HG02943 (cell line): ENCODE measurements around the gene ZMIZ1.
"Not testable (repeated sequence)": the region's sequence is repeated elsewhere in the genome, so short reads cannot be mapped to it uniquely, and the experiment has no call there.

Experiments used
- ATAC-seq: cut with Tn5 transposase; IDR thresholded peaks from one replicate; pipeline ENCODE4 v1.9.1; 2021; ENCODE audit warnings: mild to moderate bottlenecking, low read depth, moderate library complexity; ENCODE audit not compliant: unreplicated experiment

The ZMIZ1 gene

DNA sequence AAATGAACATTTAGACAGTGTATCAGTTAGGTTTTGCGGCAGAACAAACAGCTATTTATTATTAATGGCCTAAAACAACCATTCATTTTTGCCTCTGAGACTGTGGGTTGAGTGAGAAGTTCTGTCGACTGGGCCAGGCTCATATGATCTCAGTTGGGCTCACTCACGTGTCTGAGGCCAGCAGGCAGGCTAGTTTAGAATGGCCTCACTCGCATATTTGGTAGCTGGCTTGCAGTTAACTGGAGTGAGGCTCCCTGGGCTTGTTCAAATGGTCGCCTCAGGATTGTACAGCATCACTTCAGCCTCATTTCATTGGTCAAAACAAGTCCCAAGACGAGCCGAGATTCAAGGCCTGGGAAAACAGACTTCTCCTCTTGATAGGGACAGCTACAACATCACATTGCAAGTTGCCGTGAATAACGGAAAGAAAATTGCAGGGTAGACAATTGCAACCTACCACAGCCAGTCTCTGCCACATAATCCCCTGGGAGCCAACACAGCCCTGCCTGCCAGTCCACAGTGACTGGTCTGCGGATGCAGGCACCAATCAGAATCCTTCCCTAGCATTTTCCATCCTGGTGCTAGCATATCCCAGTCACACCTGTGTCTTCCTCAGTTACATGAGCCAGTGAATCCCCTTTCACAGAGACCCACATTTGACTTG is 255.4 kb downstream of the ZMIZ1 start:
- ATAC-seq, result no peak

DNA sequence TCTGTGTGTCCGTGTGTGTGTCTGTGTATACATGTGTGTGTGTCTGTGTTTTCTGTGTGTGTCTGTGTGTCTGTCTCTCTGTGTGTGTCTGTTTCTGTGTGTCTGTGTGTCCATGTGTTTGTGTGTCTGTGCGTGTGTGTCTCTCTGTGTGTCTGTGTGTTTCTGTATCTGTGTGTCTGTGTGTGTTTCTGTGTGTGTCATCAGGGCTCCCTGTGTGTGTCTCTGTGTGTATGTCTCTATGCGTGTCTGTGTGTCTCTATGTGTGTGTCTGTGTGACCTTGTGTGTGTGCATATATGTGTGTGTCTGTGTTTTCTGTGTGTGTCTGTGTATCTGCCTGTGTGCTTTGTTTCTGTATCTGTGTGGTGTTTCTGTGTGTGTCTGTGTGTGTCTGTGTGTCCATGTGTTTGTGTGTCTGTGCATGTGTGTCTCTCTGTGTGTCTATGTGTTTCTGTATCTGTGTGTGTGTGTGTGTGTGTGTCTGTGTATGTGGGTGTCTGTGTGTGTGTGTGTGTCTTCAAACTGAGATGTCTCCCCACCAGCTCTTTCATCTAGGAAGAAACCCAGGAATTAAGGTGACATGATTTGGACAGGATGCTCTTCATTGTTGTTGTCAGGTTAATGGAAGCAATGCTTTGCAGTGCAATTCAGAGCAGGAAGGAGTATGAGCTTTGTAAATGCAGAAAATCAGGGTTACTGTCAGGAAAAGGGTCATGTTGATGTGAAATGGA is 257.8 kb downstream of the ZMIZ1 start:
- ATAC-seq, result no peak

DNA sequence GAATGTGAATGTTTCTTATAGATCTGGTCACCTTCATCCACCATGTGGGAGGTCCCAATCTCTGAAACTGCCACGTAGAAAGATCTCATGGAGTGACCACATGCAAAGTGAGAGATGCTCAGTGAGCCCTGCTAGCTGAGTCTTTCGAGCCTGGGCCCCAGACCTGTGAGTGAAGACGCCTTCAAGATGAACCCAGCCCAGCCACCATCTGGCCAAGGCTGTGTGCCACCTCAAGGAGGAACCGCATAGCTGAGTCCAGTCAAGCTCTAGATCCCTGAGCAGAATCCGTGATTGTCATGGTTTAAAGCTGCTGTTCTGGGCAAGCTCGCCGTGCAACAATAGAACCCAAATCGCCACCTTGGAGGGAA is 258.3 kb downstream of the ZMIZ1 start:
- no peak for ATAC-seq

DNA sequence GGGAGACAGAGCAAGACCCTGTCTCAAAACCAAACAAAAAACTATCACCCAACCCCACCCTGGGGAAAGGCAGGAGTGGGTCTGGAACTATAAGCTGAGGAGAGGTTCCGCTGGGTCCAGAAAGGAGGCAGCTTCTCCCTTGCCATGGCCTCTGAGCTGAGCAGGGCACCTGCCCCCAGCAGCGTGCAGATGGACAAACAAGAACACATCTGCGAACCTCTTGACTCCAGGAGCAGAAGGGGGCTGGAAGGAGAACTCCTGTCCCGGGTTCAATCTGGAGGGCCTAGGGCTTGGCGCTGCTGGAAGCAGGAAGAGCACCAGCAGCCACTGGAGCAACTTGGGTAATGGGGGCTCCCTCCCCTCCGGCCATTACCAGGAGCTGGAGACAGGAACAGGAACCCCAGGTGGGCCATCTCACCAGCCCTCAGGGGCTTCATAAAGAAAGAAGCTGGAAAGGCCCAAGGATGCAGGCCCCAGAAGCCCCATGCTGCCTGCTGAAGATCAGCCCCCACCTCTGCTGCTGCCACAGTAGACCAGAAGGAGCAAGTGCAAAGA is 259.5 kb downstream of the ZMIZ1 start:
- ATAC-seq, result no peak

GRCh38 chr10:79328737-79329504 is 260.2 kb downstream of the ZMIZ1 start:
- no peak for ATAC-seq

DNA sequence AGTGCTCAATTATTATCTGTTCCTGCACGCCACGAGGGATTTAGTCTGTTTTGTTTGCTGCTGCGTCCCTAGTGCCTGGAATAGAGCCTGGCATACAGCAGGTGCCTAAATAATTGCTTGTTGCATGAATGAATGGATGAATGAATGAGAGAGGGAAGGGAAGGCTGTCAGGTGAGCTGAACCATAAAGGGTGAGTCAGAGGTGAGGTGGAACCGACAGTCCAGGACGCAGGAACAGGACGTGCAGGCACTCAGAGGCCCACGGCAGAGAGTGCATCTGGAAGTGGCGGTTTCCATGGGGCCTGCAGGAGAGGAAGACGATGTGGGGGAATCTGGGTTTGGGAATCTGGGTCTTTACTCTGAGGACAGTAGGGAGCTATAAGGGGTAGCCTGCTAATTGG is 260.8 kb downstream of the ZMIZ1 start:
- ATAC-seq, result no peak

DNA sequence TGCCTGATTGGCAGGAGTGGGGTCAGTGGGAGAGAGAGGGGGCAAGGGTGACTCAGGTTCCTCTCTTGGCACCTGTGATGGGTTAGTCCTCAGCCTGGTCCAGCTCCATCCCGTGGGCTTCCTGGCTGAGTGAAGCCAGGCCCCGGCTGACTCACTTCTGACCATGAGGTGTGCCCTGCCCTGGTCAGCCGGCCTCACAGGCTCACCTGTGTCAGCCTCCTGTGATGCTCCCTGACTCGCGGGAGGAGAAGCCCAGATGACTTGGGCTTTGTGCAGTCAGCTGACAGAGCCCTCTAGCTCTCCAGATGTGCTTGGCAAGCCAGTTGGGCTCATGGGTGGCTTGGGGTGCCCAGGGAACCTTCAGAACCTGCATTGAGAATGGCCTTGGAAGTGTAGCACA is 262.5 kb downstream of the ZMIZ1 start:
- ATAC-seq, result no peak

- ATAC-seq, result no peak
Measured at GRCh38 chr10:79331709-79332108, 262.9 kb downstream of the ZMIZ1 start.

- not testable (repeated sequence) for ATAC-seq
Measured at GRCh38 chr10:79332610-79333315, 264.0 kb downstream of the ZMIZ1 start.

DNA sequence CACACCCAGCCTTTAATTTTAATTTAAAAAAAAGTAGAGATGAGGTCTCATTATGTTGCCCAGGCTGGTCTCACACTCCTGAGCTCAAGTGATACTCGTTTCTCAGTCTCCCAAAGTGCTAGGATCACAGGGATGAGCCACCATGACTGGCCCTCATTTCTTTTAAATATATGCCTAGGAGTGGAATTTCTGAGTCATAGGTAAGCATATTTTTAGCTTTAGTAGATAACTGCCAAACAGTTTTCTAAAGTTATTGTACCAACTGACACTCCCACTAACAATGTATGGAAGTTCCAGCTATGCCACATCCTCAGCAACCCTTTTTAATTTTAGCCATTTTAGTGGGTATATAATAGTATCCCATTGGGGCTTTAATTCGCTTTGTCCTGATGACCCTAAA is 264.7 kb downstream of the ZMIZ1 start:
- no peak for ATAC-seq

DNA sequence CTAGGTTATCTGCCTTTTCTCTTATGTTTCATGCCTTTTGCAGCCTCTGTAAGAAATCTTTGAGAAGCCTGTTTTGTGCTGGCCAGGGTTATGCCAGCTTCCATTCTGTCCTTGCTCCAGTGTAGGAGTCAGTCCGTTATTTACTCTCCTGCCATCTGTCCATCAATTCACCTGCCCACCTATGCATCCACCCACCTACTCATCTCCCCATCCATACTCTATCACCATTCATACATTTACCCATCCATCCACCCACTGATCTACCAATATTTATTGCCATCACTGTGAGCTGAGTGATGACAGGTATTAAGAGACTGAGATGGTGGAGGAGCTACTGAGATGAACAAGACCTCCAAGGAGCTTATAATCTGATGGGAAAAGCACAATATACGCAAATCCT is 265.8 kb downstream of the ZMIZ1 start:
- no peak for ATAC-seq

- no peak for ATAC-seq
Measured at GRCh38 chr10:79335094-79335469, 266.3 kb downstream of the ZMIZ1 start.

- no peak for ATAC-seq
Measured at GRCh38 chr10:79335470-79336235, 266.9 kb downstream of the ZMIZ1 start.

GRCh38 chr10:79336276-79336675 is 267.5 kb downstream of the ZMIZ1 start:
- no peak for ATAC-seq

GRCh38 chr10:79336739-79337138 is 268.0 kb downstream of the ZMIZ1 start:
- ATAC-seq, result no peak

DNA sequence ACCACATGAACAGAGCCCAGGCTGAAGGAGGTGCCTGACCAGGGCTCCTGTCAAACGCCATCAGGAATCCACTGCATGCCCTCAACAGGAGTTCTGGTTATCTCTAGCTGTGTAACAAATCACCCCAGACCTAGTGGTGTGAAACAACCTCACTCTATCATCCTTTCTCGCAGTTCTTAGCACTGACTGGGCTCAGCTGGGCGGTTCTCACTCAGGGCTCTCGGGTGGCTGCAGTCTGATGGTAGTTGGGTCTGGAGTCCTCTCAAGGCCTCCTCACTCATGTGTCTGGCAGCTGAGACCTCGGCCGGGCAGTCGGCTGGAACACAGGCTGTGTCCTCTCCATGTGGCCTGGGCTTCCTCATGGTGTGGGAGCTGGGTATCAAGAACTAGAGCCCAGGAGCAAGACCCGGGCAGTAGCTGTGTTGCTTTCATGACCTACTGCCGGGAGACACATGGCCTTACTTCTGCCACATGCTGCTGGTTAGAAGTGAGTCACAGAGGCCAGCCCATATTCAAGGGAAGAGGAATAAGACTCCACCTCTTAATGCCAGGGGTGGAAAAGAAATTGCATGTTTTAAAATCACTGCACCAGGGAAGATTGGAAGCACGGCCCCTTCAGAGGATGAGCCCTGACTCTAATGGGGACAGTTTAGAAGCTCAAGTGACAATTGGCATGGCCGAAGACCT is 269.2 kb downstream of the ZMIZ1 start:
- ATAC-seq, result not testable (repeated sequence)

DNA sequence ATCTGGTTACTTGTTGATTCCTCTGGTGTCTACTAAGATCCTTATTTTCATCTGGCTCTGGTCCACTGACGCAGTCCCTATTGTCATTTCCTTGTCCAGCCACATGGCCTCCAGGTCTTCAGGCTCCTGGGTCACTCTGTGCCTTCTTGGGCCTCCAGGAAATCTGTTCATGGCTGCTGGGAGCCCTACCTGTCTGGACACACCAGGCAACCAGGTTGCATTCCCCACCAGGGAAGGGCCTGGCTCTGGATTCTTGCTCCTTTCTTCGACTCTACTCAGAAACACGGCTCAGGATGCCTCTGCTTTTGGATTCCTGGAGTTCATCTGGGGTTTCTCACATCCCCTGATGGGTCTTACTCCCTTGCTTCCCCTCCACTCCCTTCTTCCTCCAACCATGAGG is 270.5 kb downstream of the ZMIZ1 start:
- ATAC-seq, result no peak

DNA sequence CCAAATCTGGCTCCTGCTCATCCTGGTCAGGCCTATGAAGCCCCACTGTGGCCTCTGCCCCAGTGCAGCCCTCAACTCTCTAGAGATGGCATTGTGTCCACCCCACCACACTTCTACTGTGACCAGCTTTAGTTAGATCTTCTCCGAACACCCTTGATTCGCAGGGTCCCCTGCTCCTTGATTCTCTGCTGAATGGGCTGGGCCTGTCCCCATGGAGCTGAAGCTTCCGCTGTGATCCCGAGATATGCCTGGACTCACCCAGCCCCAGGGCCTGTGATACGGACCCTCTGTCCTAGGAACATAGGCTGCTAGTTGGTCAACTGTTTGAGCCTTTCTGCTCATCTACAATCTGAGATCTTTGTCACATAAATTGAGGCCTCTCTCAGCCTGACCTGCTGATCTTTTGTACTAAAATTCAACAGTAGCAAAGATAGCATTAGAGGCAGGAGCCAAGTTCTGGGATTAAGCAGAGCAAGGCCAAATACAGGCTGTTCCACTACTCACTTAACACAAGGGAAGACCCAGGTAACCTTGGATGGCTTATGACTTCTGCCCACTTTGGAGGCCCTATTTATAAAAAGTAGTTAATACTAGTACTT is 272.0 kb downstream of the ZMIZ1 start:
- no peak for ATAC-seq

GRCh38 chr10:79342295-79342761 is 273.6 kb downstream of the ZMIZ1 start:
- ATAC-seq, result no peak
